Measurements from ENCODE around the gene CLASRP.

DNA sequence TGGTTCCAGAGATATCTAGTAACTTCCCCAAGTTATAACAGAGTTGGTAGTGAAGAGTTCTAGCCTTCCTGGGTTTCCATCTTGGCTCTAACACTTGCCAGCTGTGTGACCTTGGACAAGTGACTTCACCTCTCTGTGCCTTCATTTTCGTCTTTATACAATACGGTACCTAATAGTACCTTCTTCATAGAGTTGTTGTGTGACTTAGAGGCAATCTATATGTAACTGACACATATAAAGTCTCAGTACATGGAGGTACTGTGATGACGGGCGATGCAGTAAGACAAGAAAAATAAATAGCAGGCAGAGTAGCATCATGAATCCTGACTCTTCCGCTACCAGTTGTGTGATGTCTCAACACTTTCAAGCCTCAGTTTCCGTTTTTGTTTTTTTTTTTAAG, 8.0 kb upstream of the CLASRP start:
- TF ChIP-seq POLR2A (IDR thresholded peaks at IDR 0.05) (no peak), EP300 (IDR thresholded peaks at IDR 0.05) (no peak), POLR2AphosphoS5 (IDR thresholded peaks at IDR 0.05) (no peak)
- TF ChIP-seq, protein P1, sequence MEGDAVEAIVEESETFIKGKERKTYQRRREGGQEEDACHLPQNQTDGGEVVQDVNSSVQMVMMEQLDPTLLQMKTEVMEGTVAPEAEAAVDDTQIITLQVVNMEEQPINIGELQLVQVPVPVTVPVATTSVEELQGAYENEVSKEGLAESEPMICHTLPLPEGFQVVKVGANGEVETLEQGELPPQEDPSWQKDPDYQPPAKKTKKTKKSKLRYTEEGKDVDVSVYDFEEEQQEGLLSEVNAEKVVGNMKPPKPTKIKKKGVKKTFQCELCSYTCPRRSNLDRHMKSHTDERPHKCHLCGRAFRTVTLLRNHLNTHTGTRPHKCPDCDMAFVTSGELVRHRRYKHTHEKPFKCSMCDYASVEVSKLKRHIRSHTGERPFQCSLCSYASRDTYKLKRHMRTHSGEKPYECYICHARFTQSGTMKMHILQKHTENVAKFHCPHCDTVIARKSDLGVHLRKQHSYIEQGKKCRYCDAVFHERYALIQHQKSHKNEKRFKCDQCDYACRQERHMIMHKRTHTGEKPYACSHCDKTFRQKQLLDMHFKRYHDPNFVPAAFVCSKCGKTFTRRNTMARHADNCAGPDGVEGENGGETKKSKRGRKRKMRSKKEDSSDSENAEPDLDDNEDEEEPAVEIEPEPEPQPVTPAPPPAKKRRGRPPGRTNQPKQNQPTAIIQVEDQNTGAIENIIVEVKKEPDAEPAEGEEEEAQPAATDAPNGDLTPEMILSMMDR (IDR thresholded peaks at IDR 0.05): no peak

All from sigmoid colon (tissue), 4 donors.